GM13976 (cell line): ENCODE measurements around the gene LY86.

Source experiments
- DNase-seq: peaks from one replicate; pipeline ENCODE4 v3.0.0; 2012; ENCODE audit warnings: low spot score
- in situ Hi-C: fragments of 300-500 bp; cut with MboI; formaldehyde crosslinking; loops from one replicate; pipeline ENCODE4 v1.12.0; 2022; ENCODE audit warnings: low sequenced_read_pairs, mixed read lengths, inconsistent platforms; ENCODE audit not compliant: unreplicated experiment
- TF ChIP-seq, protein P1 (sequence below): IDR thresholded peaks from 2 replicates; pipeline ENCODE4 v1.5.1; 2012; ENCODE audit warnings: borderline replicate concordance, mild to moderate bottlenecking; ENCODE audit not compliant: insufficient read depth; ENCODE audit errors: extremely low read depth, missing control alignments, control extremely low read depth

LY86 gene

DNA sequence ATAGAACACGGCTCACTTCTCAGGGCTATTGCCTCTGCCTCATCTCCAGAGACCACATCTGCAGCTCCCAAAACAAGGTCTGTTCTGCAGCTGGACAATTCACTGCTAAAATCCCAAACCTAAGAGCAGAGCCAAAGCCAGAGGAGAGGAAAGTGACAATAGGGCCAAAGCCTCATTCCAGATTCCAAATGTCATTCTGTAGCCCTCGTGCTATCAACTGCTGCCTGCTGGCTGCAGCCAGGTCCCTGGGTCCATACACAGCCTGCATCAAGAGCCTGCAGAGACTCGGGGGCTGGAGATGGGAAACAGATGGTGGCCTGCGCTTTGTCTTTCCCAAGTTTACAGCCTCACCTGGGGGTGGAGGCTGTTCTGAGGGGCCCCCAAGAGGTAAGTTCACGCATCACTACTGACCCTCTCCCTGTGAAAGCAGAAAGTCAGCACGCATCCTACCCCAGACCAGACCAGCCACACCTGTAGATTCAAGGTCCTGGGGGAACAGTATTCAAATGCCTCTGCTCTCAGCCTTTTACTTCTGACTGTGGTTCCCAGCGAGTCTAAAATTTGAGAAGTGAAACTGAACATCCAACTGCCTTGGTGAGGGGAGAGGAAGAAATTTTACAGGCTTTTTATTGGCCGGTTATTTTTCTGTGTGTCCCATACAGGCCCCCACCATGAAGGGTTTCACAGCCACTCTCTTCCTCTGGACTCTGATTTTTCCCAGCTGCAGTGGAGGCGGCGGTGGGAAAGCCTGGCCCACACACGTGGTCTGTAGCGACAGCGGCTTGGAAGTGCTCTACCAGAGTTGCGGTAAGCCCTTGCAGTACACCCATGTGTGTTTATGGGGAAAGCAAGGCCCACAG, at the start of gene LY86:
Gene LY86 (plus strand): TSS at position 657 of the 860 bp plus-strand sequence. CDS start 15 bp downstream, at position 672.
- peak; percentile 54 for DNase-seq
- TF ChIP-seq, protein P1, sequence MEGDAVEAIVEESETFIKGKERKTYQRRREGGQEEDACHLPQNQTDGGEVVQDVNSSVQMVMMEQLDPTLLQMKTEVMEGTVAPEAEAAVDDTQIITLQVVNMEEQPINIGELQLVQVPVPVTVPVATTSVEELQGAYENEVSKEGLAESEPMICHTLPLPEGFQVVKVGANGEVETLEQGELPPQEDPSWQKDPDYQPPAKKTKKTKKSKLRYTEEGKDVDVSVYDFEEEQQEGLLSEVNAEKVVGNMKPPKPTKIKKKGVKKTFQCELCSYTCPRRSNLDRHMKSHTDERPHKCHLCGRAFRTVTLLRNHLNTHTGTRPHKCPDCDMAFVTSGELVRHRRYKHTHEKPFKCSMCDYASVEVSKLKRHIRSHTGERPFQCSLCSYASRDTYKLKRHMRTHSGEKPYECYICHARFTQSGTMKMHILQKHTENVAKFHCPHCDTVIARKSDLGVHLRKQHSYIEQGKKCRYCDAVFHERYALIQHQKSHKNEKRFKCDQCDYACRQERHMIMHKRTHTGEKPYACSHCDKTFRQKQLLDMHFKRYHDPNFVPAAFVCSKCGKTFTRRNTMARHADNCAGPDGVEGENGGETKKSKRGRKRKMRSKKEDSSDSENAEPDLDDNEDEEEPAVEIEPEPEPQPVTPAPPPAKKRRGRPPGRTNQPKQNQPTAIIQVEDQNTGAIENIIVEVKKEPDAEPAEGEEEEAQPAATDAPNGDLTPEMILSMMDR = no peak
- in situ Hi-C loops = no loop called here

DNA sequence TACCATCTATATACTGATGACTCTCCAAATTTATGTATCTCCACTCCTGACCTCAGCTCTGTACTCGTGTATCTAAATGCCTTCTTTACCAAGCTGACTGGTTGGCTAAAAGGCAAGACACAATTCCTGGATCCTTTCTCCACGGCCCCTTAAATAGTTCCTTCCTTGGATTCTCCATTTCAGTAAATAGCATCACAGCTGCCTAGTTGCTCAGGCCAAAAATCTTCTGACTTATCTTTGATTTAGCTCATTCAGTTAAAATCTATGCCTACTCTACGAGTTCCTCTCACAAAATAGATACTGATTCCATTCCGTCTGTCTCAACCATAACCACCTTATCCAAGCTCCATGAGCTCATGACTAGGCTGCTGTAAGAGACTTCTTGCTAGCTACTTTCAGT, 49.5 kb upstream of the LY86 start:
- in situ Hi-C loops = loop anchor here (25.0 kb wide), 1 partner anchor 1077 kb away; no protein-coding TSS in a partner anchor
- no peak for DNase-seq
- TF ChIP-seq, protein P1 = no peak

DNA sequence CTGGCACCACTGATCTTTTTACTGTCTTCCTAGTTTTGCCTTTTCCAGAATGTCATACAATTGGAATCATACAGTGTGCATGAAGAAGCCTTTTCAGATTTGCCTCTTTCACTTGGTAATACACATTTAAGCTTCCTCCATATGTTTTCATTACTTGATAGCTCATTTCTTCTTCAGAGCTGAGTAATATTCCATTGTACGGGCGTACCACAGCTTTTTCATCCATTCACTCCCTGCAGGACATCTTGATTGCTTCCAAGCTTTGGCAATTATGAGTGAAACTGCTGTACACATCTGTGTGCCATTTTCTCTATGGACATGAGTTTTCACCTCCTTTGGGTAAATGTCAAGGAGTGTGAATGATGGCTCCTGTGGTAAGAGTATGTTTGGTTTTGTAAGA, 46.2 kb upstream of the LY86 start:
- no peak for DNase-seq
- in situ Hi-C loops = loop anchor here (10.0 to 25.0 kb wide), 2 partner anchors 488 to 1080 kb away; no protein-coding TSS in a partner anchor
- TF ChIP-seq, protein P1 = no peak

DNA sequence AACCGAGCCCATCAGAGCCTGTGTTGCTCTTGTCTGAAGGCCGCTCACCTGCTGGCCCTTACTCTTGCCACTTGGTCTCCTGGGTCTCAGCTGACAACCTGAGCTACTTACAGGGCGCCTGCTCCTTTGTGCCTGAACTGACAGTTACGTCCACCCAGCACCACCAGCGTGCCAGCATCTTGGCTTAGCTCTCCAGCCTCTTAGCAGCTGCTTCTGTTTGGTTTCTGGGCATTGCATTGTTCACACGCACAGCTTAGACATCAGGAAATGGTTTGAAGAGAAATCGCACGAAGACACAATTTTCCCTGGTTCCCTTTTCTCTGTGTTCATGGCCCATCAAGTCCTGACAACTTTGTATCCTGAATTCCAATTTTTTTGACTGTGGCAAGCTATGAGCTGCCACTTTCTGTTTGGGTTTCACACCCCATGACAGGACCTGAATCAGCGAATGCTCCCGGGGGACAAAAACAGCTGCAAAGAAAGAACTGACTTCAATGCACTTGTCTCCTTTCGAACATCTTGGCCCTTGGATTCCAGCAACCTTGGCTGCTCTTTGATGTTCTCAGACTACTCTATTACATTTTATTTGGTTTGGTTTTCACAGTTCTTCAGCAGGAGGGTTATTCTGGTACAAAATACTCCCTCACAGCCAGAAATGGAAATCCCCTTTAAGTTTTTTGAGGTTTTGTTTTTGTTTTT, 45.2 kb upstream of the LY86 start:
- in situ Hi-C loops = loop anchor here (10.0 to 25.0 kb wide), 2 partner anchors 489 to 1081 kb away; no protein-coding TSS in a partner anchor
- TF ChIP-seq, protein P1 = no peak
- DNase-seq = peak; percentile 61

DNA sequence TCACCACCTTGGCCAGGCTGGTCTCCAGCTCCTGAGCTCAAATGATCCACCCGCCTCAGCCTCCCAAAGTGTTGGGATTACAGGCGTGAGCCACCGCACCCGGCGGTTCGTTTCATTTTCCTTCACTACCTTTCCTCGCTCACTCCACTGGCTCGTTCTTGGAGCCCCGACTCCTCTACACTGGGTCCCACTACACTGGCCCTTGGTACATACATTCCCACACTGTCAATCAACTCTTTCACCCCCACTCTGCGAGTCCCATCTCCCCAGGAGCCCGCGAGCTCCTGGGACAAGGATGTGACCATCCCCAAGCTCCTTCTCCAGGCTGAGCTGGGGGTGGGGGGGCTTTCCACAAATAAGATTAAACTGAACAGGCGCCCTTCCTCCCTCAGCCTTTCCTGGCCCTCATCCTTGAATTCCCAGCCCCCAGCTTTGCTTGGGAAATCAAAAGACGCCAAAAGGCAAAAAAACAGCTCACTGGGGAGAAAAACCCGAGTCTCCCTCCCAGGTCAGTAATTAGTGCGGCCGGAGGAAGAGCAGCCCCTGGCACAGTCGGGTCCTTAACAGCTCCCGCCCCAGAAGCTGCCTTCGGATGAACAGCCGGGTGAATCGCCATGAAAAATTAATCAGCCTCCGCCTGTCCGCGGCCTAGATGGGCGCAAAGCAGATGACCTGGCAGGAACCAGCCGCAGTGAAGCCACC, 42.8 kb upstream of the LY86 start:
- no peak for DNase-seq
- in situ Hi-C loops = loop anchor here (10.0 to 25.0 kb wide), 2 partner anchors 491 to 1083 kb away; no protein-coding TSS in a partner anchor
- TF ChIP-seq, protein P1 = no peak

DNA sequence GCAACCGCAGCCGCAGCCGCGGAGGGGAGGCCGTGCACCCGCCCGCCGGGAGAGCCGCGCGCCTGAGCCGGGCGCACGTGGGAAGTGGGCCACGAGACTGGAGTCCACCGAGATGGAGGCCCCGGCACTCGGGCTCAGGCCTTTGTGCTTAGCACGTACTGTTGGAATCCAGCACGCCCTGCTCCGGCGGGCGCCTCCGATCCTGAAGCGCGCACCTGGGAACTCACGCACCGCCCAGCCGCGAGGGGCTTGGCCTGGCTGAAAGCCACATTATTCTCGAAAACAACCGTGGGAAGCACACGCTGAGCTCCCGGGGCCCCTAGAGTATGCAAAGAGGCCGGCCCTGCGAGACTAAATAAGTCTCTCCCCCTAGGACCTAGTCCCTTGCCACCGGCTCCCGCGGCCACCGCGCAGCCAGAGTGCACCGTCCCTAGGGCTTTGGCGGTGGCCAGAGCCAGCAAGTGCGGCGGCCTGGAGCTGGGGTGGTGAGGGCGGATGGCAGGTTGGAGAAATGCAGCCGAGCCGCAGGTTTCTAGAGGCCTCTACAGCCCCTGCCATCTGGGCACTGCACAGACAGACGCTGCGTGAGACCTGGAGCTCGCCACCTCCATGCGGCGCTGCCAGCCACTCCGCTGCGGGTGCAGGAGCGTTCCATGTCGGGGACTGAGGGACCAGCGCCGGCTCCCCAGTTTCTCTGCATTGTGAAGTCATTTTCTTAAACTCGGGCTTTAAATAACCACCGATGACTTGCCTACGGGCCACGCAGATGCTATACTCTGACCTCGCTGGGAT, 42.0 kb upstream of the LY86 start:
- in situ Hi-C loops = loop anchor here (10.0 to 25.0 kb wide), 2 partner anchors 492 to 1084 kb away; no protein-coding TSS in a partner anchor
- peak; percentile 66 for DNase-seq
- TF ChIP-seq, protein P1 = no peak
